Adrenal gland (tissue), 12 donors: Measurements from ENCODE around the gene LRRC28. TPM values are rescaled to one million over a fixed set of nuclear protein-coding genes. Genes with fewer than 3 reads are reported as not detected.

Source experiments
- DNase-seq, 7 donors: peaks; one replicate each; pipeline ENCODE4 v3.0.0-alpha.2; 2019 to 2020
- H3K27ac ChIP-seq, 5 donors: fragments of 200-600 bp; sonication (generic) in 4 of 5; 1 replicate in 3 of 5; 2 replicates in 2 of 5; pipeline versions ENCODE4 v1.5.1 to v1.8.0; 2016 to 2020; ENCODE audit warnings: mild to moderate bottlenecking in 1 of 5
- H3K27me3 ChIP-seq: fragments of 200-600 bp; 2 replicates; pipeline ENCODE4 v1.8.0; 2021
- H3K36me3 ChIP-seq, 2 donors: fragments of 200-600 bp; replicated peaks in 1 of 2; 1 replicate in 1 of 2; 2 replicates in 1 of 2; pipeline versions ENCODE4 v1.5.1 to v1.8.0; 2018 to 2022
- H3K4me1 ChIP-seq, 2 donors: fragments of 200-600 bp; replicated peaks in 1 of 2; 1 replicate in 1 of 2; 2 replicates in 1 of 2; pipeline versions ENCODE4 v1.5.1 to v1.8.0; 2018 to 2021
- H3K4me3 ChIP-seq, 4 donors: fragments of 200-600 bp; sonication (generic) in 3 of 4; one replicate each; pipeline ENCODE4 v1.5.1; 2016 to 2018
- H3K9me3 ChIP-seq, 3 donors: fragments of 200-600 bp; sonication (generic) in 1 of 3; replicated peaks in 1 of 3; 1 replicate in 2 of 3; 2 replicates in 1 of 3; pipeline versions ENCODE4 v1.5.1 to v1.8.0; 2016 to 2021
- CTCF ChIP-seq, 6 experiments: fragments of 450-650 bp in 4 of 6; fragments of 200-600 bp in 2 of 6; sonication (generic) in 1 of 6; IDR thresholded peaks; 1 replicate in 5 of 6; 2 replicates in 1 of 6; pipeline versions ENCODE4 v1.5.1 to v1.8.0; 2016 to 2021; ENCODE audit warnings: antibody characterized with exemption in 6 of 6, mild to moderate bottlenecking in 2 of 6, moderate library complexity in 1 of 6
- POLR2A ChIP-seq, 2 donors: fragments of 450-650 bp; IDR thresholded peaks; one replicate each; pipeline ENCODE4 v1.6.1; 2017; ENCODE audit warnings: antibody characterized with exemption in 2 of 2, mild to moderate bottlenecking in 2 of 2, moderate library complexity in 1 of 2
- WGBS, 4 donors: extraction: QIAGEN DNeasy Blood & Tissue Kit in 2 of 4; methylation state at CpG; one replicate each; pipeline versions ENCODE4 v1.1.5 to v1.1.7; 2013 to 2017; 5-methylcytosine and 5-hydroxymethylcytosine counted together
- intact Hi-C, 2 donors: fragments of 100-400 bp; cut with DNase I; formaldehyde crosslinking; loops; one replicate each; pipeline versions ENCODE4 v1.14.1 to v1.15.0; 2022 to 2023
- polyA plus RNA-seq, 3 donors: library from polyadenylated mRNA; stranded (reverse); fragments of 200-250 nt in 2 of 3; fragments of 350-450 nt in 1 of 3; fragmentation: Illumina TruSeq in 1 of 3; extraction: RNeasy Lipid Tissue Mini Kit (QIAGEN cat#74804) in 1 of 3; gene quantifications; one replicate each; pipeline ENCODE4 v1.2.3, GENCODE V29; 2013 to 2014
- total RNA-seq, 9 donors: library from RNA; depleted of rRNA in 4 of 9; stranded (reverse); fragments of >200 nt in 4 of 9; fragments of 120-200 nt in 1 of 9; fragmentation: NEBNext Ultra II Directional in 1 of 9; extraction: Animal tissue kit (Norgen Biotek cat#: 25700) in 1 of 9; gene quantifications; one replicate each; pipeline versions ENCODE4 v1.1.0 to v1.2.4, GENCODE V29; 2013 to 2023
- donor health status: healthy with polysubstance abuse.
- donor health status: Bipolar disorder and iron deficiency.
- donor health status: DM: yes; HTN: yes; CAD: no.
- donor health status: DM: no; HTN: no; CAD: no.
- donor health status: DM: no; HTN: no; CAD: no.
- donor health status: DM: yes; HTN: yes; CAD: no.

The LRRC28 gene
- total and polyA plus RNA-seq, 12 donors: 4.4 to 49.8 (median 22.0) TPM

- H3K36me3 ChIP-seq: no peaks in the 10 kb centered on the region
- WGBS, 4 donors: 93 to 100% (median 95%) methylated on average over 1 of the region's 1 CpG
- intact Hi-C loops: no loop called here
- no peaks in the 10 kb centered on the region for H3K9me3 ChIP-seq
- H3K27ac ChIP-seq: no peak overlapping the region
- H3K4me3 ChIP-seq: no peak overlapping the region
- no peaks in the 10 kb centered on the region for H3K4me1 ChIP-seq
- H3K27me3 ChIP-seq: no peaks in the 10 kb centered on the region
- DNase-seq: no peak
- TF ChIP-seq POLR2A (IDR thresholded peaks at IDR 0.05): no peak
- TF ChIP-seq CTCF (IDR thresholded peaks at IDR 0.05): no peak
These were observed 96.3 kb downstream of the LRRC28 start for GRCh38 chr15:99347574-99347973.

GRCh38 chr15:99348412-99348811, 97.1 kb downstream of the LRRC28 start:
- intact Hi-C loops: no loop called here
- TF ChIP-seq CTCF (IDR thresholded peaks at IDR 0.05): no peak
- TF ChIP-seq POLR2A (IDR thresholded peaks at IDR 0.05): no peak
- H3K27me3 ChIP-seq: no peaks in the 10 kb centered on the region
- no peaks in the 10 kb centered on the region for H3K9me3 ChIP-seq
- no peak for DNase-seq
- no peaks in the 10 kb centered on the region for H3K36me3 ChIP-seq
- WGBS, 4 donors: 94 to 99% (median 96%) methylated on average over 3 of the region's 3 CpGs
- H3K27ac ChIP-seq: no peak overlapping the region
- H3K4me1 ChIP-seq: no peaks in the 10 kb centered on the region
- H3K4me3 ChIP-seq: no peak overlapping the region

GRCh38 chr15:99350408-99350807, 99.1 kb downstream of the LRRC28 start:
- TF ChIP-seq POLR2A (IDR thresholded peaks at IDR 0.05) (no peak), CTCF (IDR thresholded peaks at IDR 0.05) (no peak)
- H3K4me1 ChIP-seq: no peaks in the 10 kb centered on the region
- H3K27me3 ChIP-seq: no peaks in the 10 kb centered on the region
- H3K27ac ChIP-seq: no peak overlapping the region
- 88 to 98% (median 96%) methylated on average over 3 of the region's 3 CpGs for WGBS, 4 donors
- no peaks in the 10 kb centered on the region for H3K36me3 ChIP-seq
- H3K9me3 ChIP-seq: no peaks in the 10 kb centered on the region
- H3K4me3 ChIP-seq: no peak overlapping the region
- no peak for DNase-seq
- intact Hi-C loops: no loop called here

GRCh38 chr15:99359769-99360168, 108.5 kb downstream of the LRRC28 start:
- Histone ChIP-seq H3K9me3 (no peaks in the 10 kb centered on the region), H3K27ac (no peak overlapping the region), H3K4me3 (no peak overlapping the region), H3K27me3 (no peaks in the 10 kb centered on the region), H3K4me1 (no peaks in the 10 kb centered on the region), H3K36me3 (no peaks in the 10 kb centered on the region)
- TF ChIP-seq POLR2A (IDR thresholded peaks at IDR 0.05) (no peak), CTCF (IDR thresholded peaks at IDR 0.05) (no peak)
- intact Hi-C loops: no loop called here
- DNase-seq: no peak
- 82 to 86% (median 85%) methylated on average over 2 of the region's 2 CpGs for WGBS, 4 donors
